Measurements from ENCODE around the gene WDR70. TPM values are rescaled to one million over a fixed set of nuclear protein-coding genes. Genes with fewer than 3 reads are reported as not detected.

Gene WDR70
- total RNA-seq, 4 donors from 2014 or later = 30.3 to 33.6 (median 32.6) TPM

DNA sequence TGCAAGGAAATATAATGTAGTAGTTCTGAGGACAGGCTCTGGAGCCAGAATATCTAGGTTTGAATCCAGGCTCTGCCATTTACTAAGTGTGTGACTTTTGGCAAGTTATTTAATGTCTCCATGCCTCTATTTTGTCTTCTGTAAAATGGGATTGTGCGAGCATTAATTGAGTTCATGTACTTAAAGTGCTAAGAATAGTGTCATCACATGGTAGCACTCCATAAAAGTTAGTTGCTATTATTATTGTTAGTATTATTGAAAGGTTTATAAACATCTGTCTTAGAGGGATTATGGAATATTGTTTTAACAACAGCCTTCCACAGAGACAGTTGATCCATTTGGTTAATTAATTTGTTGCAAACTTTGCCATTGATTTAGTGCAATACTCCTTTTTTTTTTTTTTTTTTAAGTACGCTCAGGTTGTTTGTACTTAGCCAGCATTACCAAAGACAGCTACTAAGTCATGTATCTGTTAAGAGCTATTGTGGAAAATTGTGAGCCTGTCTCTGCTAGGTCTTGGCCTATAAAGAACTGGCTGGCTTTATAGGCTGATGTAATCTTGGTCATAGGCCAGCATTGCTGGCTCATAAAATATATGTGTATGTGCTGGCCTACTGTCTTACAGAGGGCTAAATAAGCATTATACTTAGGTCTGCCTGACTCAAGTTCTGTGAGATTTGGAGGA lies 174.7 kb downstream of the WDR70 start:
- TF ChIP-seq, protein P1, sequence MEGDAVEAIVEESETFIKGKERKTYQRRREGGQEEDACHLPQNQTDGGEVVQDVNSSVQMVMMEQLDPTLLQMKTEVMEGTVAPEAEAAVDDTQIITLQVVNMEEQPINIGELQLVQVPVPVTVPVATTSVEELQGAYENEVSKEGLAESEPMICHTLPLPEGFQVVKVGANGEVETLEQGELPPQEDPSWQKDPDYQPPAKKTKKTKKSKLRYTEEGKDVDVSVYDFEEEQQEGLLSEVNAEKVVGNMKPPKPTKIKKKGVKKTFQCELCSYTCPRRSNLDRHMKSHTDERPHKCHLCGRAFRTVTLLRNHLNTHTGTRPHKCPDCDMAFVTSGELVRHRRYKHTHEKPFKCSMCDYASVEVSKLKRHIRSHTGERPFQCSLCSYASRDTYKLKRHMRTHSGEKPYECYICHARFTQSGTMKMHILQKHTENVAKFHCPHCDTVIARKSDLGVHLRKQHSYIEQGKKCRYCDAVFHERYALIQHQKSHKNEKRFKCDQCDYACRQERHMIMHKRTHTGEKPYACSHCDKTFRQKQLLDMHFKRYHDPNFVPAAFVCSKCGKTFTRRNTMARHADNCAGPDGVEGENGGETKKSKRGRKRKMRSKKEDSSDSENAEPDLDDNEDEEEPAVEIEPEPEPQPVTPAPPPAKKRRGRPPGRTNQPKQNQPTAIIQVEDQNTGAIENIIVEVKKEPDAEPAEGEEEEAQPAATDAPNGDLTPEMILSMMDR (IDR thresholded peaks at IDR 0.05; ENCODE audit: low read depth) = no peak

DNA sequence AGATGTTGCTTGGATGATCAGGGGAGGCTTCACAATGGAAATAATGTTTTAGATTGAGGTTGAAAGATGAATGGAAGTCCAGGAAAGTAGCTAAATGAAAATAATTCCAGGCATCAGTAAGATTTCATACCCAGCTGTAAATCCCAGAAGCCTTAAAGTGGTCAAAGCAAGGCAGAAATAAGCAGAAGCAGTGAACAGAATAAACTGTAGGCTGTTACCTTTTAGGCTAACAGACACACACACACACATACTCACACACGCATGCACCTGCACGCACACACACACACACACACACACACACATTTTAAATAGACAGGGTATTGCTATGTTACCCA lies 175.3 kb downstream of the WDR70 start:
- TF ChIP-seq, protein P1 (IDR thresholded peaks at IDR 0.05; ENCODE audit: low read depth) = no peak

DNA sequence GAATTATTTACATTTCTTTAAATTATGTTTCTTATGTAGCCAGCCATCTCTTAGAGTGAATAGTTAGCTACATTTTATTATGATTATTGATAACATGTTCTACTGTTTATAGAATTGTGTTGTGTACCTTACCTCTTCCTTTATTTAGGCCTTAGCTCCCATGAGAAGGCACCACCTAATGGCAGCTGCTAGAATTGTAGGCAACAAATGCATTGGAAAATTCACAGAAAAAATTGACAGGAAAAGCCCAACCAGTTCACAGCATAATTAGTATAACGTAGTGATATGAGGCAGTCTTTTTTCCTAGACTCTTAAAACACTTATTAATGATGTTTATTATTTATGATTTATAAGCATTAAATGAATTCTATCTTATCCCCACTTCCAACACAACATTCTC lies 175.8 kb downstream of the WDR70 start:
- TF ChIP-seq, protein P1 (IDR thresholded peaks at IDR 0.05; ENCODE audit: low read depth) = no peak

DNA sequence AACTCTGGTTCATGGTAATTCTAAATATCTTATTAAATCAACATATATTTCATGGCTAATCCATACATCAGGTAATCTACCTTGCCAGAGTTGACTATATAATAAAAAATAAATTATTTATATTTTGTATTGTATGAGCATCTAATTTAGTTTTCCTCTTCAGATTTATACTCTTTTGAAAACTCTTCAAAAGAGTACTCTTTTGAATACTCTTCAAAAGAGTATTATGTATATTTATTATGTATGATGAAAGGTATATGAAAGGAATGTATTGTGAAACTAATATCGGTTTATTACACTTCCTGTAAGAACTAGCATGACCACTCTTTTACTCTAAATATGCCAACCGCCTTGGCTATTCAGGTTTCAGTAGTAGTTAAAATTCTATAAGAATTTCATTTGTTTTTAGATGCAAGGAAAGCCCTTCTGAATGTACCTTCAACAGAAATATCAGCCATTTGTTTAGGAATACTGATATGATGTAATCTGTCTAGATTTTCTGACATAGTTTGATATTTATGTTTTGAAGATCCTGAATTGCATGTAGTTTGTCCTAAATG lies 178.7 kb downstream of the WDR70 start:
- TF ChIP-seq, protein P1 (IDR thresholded peaks at IDR 0.05; ENCODE audit: low read depth) = no peak

DNA sequence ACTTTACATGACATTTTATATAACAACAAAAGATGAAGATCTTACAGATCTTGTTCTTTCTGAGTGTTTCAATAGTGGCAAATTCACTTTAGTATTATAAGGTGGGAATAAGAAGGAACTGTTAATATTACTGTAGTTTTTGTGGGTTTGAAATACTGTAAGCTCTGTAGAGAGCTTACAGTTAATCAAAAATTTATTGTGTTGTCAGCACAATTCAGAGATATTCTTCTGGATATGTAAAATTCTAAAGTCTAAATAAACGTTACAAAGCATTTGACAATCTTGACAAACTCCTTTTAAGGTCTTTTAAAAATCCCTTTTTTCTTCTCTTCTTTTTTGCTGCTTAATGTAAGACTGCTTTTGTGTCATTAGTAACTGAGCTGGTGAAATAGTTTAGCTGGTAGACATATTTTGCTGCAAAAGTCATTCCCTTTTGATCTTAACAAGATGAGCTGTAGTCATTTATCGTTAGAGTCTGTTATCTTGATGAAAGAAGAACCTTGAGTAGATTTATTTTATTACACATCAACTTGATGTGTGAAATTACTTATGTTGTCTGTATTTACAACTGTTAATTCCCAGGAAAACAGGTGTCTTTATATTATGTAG lies 186.0 kb downstream of the WDR70 start:
- TF ChIP-seq, protein P1 (IDR thresholded peaks at IDR 0.05; ENCODE audit: low read depth) = no peak

DNA sequence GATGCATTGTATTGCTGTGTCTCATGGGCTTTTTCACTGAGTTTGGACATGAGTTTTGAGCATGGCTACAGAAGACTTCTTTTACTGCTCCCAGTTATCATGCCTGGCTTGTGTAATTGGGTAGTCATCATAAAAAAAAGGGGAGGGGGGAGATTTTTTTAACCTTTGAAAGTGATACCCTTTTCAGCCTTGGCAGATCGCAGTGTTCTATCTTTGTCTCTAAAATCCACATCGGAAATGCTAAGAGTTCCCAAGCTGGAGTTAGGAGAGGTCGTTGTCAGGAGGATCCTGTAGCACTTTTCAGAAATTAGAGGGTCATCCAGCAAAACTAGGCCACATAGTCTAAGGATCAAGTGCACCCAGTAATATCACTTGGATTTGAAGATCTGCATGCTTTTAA lies 188.4 kb downstream of the WDR70 start:
- TF ChIP-seq, protein P1 (IDR thresholded peaks at IDR 0.05; ENCODE audit: low read depth) = no peak

DNA sequence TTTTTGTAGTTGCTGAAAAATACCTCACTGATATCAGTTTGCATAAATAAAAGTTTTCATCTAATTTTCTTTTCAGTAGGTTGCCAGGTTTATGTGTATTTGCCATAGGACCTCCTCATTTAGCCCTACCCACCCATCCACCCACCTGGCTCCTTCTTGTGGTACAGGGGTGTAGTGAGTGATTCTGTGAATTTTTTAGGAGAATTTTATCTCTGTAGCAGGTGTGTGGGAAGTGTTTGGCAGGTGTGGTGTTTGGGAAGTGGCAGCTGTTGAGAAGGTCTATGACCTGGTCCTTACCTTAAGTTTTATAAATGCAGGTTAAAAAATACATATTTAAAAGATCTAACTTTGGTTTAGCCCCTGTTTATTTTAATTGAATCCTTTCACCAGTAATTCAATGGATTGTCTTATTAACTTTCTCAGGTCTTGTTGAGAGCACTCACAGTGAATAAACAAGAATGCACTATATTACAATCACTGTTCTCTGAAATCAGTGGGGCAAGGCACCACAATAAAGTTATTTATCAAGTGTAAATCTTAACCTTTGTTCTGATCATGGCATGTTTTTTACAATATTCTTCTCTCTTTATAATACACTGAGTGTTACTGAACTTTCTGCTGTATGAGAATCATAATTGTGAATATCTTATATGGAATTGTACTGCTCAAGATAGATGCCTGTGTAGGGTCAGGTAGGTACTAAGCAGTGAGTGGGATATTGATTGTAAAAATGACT lies 189.1 kb downstream of the WDR70 start:
- TF ChIP-seq, protein P1 (IDR thresholded peaks at IDR 0.05; ENCODE audit: low read depth) = no peak

Data from subcutaneous adipose tissue (tissue), 4 donors.